ENCODE measurements around the gene TRIM32.

DNA sequence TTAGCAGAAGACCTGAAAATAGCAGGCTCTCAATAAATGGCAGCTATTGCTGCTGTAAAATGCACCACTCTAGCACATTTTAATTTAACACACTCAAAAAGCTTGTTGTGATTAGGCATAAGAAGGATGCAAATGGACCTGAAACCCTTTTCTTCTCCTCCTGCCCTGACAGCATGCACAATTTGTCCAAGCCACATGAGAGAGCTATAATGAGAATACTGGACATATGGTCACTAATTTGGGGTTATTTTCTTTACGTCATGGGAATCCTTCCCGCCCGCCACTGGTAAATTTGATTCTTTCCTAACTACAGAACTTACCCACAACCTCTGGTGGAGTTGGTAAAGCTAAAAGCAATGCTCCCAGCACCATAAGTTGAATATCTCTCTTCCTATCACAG is 62.1 kb downstream of the TRIM32 start:
- TF ChIP-seq, protein P1, sequence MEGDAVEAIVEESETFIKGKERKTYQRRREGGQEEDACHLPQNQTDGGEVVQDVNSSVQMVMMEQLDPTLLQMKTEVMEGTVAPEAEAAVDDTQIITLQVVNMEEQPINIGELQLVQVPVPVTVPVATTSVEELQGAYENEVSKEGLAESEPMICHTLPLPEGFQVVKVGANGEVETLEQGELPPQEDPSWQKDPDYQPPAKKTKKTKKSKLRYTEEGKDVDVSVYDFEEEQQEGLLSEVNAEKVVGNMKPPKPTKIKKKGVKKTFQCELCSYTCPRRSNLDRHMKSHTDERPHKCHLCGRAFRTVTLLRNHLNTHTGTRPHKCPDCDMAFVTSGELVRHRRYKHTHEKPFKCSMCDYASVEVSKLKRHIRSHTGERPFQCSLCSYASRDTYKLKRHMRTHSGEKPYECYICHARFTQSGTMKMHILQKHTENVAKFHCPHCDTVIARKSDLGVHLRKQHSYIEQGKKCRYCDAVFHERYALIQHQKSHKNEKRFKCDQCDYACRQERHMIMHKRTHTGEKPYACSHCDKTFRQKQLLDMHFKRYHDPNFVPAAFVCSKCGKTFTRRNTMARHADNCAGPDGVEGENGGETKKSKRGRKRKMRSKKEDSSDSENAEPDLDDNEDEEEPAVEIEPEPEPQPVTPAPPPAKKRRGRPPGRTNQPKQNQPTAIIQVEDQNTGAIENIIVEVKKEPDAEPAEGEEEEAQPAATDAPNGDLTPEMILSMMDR (IDR thresholded peaks at IDR 0.05), result no peak
- TF ChIP-seq, protein P2, sequence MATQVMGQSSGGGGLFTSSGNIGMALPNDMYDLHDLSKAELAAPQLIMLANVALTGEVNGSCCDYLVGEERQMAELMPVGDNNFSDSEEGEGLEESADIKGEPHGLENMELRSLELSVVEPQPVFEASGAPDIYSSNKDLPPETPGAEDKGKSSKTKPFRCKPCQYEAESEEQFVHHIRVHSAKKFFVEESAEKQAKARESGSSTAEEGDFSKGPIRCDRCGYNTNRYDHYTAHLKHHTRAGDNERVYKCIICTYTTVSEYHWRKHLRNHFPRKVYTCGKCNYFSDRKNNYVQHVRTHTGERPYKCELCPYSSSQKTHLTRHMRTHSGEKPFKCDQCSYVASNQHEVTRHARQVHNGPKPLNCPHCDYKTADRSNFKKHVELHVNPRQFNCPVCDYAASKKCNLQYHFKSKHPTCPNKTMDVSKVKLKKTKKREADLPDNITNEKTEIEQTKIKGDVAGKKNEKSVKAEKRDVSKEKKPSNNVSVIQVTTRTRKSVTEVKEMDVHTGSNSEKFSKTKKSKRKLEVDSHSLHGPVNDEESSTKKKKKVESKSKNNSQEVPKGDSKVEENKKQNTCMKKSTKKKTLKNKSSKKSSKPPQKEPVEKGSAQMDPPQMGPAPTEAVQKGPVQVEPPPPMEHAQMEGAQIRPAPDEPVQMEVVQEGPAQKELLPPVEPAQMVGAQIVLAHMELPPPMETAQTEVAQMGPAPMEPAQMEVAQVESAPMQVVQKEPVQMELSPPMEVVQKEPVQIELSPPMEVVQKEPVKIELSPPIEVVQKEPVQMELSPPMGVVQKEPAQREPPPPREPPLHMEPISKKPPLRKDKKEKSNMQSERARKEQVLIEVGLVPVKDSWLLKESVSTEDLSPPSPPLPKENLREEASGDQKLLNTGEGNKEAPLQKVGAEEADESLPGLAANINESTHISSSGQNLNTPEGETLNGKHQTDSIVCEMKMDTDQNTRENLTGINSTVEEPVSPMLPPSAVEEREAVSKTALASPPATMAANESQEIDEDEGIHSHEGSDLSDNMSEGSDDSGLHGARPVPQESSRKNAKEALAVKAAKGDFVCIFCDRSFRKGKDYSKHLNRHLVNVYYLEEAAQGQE (IDR thresholded peaks at IDR 0.05; ENCODE audit: insufficient read depth in 1 of 2, low read depth in 2 of 2, low read length in 1 of 2), result no peak
